Panc1 (cell line): ENCODE data around the gene ZNF652.

ENCODE experiments used
- POLR2AphosphoS5 ChIP-seq: IDR thresholded peaks from 2 replicates; pipeline ENCODE4 v1.6.1; 2012; ENCODE audit warnings: mild to moderate bottlenecking, low read depth, low read length, moderate library complexity
- SIN3A ChIP-seq: IDR thresholded peaks from 2 replicates; pipeline ENCODE4 v1.6.1; 2012; ENCODE audit warnings: low read depth, mild to moderate bottlenecking, low read length, moderate library complexity, borderline replicate concordance; ENCODE audit not compliant: insufficient read depth
- TCF7L2 ChIP-seq: IDR thresholded peaks from 2 replicates; pipeline ENCODE4 v1.6.1; 2011; ENCODE audit warnings: mild to moderate bottlenecking, low read depth, low read length, inconsistent platforms
- TF ChIP-seq, protein P1 (sequence below): fragments of 450-650 bp; IDR thresholded peaks from 2 replicates; pipeline ENCODE4 v1.5.1; 2017; ENCODE audit warnings: mild to moderate bottlenecking

DNA sequence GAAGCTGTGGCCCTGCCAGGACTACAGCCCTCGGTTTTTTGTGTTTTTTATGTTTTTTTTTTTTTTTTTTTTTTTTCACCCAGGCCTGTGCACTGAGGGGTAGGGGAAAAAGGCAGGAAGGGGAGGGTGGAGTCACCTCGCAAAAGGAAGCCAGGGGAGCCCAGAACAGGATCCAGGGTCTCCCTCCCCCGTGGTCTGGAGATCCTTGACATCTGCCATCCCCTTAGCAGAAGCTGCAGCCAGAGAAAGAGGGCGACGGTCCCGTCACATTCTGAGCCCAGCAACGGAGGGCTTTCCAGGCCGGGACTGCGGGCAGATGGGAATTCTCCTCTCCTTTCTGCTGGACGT, 102.4 kb downstream of the ZNF652 start:
- TF ChIP-seq, protein P1, sequence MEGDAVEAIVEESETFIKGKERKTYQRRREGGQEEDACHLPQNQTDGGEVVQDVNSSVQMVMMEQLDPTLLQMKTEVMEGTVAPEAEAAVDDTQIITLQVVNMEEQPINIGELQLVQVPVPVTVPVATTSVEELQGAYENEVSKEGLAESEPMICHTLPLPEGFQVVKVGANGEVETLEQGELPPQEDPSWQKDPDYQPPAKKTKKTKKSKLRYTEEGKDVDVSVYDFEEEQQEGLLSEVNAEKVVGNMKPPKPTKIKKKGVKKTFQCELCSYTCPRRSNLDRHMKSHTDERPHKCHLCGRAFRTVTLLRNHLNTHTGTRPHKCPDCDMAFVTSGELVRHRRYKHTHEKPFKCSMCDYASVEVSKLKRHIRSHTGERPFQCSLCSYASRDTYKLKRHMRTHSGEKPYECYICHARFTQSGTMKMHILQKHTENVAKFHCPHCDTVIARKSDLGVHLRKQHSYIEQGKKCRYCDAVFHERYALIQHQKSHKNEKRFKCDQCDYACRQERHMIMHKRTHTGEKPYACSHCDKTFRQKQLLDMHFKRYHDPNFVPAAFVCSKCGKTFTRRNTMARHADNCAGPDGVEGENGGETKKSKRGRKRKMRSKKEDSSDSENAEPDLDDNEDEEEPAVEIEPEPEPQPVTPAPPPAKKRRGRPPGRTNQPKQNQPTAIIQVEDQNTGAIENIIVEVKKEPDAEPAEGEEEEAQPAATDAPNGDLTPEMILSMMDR, result no peak
- TF ChIP-seq SIN3A, result no peak
- TF ChIP-seq POLR2AphosphoS5, result no peak
- TF ChIP-seq TCF7L2, result no peak
